Activated naive CD4-positive, alpha-beta T cell (primary cell): Measurements from ENCODE around the gene EGR4.
"Not testable (repeated sequence)": the region's sequence is repeated elsewhere in the genome, so short reads cannot be mapped to it uniquely, and the experiment has no call there.

Experiments
- DNase-seq, 4 experiments: peaks; one replicate each; lab custom pipeline; 2025; lab: John Stamatoyannopoulos, UW

The EGR4 gene

DNA sequence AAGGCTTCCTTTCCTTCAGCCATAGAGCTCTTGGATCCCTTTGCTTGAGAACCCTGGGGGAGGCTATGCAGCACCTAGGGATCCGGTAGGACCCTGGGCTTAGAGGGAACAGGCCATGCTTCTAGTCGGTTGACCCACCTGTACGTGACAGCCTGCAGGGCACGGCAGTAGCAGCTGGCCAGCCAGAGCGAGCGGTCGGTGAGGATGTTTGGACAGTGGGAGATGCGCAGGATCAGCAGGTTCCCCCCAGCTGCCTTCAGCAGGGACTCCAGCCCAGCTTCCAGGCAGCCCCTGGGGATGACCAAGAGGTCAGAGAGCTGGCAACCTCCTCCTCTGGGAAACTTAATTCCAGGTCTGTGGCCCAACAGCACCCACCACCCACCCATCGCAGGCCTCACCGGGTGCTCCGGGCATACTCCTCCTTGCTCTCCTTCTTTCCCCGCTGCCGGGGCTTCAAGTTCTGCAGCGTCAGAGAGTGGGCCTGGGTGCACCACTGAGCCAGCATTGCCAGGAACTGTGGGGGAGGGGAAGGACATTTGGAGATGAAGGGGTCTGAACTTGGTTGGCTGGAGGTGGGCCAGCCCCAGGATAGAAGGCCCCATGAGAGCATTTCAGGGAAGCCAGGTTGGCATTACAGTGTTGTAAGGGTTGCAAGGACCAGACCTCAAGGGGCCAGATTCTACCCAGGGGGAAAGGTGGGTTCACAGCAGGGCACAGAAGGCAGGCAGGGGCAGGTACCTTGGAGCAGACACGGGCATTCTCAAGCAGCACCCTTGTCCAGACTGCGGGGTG is 29.6 kb downstream of the EGR4 start:
- DNase-seq, result no peak

DNA sequence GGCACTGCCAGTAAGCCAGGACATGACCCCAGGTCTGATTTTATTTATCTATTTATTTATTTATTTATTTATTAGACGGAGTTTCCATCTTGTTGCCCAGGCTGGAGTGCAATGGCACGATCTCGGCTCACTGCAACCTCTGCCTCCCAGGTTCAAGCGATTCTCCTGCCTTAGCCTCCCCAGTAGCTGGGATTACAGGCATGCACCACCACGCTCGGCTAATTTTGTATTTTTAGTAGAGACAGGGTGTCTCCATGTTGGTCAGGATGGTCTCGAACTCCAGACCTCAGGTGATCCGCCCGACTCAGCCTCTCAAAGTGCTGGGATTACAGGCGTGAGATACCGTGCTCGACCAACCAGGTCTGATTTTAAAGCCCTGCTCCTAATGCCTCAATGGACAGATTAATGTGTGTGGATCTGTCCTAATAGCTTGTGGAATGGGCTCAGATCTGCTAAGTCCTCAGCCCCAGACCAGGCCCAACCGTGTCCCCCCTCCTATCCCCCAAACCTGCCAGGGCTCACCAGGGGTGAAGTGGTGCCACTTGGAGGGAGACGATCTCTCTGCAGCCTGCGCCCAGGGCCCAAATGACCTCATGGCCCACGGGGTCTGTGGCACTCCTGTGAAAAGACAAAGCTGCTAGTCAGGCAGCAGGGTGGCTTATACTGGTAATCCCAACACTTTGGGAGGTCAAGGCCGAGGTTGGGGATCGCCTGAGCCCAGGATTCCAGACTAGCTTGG is 30.5 kb downstream of the EGR4 start:
- not testable (repeated sequence) for DNase-seq

DNA sequence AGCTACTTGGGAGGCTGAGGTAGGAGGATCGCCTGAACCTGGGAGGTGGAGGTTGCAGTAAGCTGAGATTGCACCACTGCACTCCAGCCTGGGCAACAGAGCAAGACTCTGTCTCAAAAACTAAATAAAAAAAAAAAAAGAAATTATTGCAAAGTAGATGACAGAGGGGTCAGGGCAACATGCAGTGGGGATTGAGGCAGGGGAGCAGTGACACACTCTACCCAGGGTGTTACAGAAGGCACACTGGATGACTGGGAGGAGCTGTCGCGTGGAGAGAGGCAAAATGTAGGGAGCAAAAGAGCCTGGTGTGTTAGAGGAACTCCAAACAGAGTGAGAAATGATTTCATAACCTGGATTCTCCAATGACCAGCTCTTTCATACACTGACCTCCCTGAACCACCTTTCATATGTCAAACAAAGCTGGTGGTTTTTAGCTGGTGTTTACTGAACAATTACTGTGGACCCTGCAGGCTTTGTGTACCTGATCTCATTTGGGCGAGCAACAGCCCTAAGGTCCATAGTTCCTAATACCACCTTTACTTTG is 31.2 kb downstream of the EGR4 start:
- DNase-seq, result no peak

DNA sequence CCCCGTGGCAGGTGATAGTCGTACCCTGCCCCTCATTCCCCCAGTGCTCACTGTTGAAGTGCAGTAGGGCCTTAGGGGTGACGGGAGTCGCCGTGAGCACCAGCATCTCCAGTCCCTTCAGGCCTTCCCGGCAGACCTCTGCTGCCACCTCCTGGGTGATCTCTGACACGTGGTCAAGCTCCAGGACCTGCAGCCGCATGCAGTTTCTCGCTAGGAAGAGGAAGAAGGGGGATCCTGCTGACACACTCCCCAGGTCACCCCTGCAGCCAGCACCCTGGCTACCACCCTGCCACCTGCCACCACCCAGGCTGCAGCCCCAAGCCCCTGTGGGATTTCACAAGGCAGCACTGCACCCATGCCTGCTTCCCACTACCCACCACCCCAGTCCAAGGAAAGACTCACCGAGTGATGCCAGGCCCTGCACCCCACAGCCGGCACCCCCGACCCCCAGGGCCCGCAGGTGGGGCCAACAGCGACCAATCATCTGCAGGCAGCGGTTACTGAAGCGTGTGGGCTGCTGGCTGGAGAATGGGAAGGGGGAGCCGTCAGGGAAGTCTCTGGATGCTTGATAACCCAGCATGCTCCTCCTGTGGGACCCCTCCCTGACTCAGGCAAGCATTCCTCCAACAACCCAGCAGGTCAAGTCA is 32.9 kb downstream of the EGR4 start:
- no peak for DNase-seq

DNA sequence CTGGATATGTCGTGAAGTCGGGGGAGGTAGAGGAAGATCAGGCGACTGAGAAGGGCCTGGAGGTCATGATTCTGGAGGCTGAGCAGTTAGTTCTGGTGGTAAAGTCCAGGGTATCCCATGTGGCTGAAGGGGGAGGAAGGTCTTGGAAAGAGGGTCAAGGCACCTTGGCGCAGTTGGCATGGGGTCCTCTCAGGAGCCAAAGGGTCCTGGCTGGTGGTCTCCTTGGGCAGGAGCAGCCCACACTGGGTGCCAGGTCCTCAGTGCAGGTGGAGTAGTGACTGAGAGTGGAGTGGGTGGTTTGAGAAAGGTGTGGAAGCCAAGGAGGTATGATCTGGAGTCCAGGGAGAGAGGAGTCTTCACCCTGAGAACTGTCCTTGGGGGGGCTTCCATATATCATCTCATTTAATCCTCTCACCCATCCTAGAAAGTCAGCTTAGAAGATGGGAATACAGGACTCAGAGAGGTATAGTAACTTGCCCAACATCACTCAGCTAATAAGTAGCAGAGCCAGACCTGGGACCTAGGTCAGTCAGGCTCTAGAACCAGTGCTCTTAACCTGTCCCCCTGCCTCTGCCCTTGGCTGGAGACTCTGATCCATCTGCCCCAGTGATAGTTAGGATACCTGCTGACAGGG is 33.5 kb downstream of the EGR4 start:
- DNase-seq, result no peak

DNA sequence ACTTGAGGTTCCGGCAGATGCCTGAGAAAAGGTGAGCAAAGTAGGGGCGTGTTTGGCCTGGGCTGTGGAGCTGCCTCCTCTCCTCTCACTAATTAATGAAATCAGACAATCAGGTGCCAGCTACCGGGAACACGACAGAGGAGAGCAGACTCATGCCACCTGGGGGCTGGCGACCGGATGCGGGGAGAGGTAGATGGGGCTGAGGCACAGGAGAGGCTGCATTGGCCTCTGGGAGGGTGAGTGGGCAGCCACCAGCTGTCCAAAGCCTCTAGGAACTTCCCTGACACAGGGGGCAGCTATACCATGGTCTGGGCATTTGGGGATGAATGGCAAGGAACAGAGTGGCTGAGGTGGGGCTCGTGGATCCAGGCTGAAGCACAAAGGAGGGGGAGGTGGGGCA is 34.1 kb downstream of the EGR4 start:
- no peak for DNase-seq

DNA sequence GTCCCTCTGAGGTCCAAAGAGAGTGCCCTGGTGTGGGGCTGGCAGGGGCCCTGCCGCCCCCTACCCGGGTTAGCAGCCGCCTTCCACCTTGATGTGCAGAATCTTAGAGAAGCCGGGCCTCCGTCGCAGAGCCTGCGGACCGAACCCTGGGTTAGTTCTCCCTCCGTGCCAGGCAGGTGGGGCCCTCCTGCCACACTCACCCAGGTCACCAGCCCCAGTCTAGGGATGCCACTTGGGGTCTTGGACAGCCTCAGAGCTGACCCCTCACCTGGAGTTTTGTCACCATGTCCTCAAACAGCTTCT is 34.5 kb downstream of the EGR4 start:
- DNase-seq, result no peak

DNA sequence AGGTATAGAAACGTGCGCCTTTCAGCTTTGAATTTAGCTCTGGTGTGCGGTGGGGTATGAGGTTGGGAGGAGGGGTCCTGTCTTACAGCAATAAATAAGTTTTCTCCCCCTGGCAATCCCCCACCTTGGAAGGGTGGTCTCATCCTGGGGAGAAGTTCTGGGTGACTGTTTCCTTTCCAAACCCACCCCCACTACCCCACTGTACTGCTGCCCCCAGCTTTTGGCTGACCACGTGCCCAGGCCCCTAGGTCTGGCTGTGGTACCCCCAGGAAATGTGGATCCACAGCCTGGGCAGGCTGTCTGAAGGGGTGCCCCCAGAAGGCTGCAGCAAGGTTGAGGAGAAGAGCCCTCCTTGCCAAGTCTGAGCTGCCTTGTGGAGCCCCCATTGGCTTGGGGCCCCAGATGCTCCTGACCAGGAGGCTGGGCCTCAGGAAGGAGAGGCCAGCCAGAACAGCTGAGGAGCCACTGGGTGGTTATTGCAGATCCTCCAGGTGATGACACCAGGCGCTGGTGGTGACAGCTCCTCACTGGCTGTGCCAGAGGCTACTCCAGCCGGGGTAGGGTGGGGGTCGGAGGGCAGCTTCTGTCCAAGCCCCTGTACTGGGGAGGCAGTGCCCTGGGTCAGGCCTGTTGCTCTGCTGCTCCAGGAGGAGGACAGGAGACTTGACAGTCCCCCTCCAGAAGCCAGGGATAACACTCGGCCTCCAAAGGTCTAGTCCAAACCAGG is 35.0 kb downstream of the EGR4 start:
- no peak for DNase-seq

DNA sequence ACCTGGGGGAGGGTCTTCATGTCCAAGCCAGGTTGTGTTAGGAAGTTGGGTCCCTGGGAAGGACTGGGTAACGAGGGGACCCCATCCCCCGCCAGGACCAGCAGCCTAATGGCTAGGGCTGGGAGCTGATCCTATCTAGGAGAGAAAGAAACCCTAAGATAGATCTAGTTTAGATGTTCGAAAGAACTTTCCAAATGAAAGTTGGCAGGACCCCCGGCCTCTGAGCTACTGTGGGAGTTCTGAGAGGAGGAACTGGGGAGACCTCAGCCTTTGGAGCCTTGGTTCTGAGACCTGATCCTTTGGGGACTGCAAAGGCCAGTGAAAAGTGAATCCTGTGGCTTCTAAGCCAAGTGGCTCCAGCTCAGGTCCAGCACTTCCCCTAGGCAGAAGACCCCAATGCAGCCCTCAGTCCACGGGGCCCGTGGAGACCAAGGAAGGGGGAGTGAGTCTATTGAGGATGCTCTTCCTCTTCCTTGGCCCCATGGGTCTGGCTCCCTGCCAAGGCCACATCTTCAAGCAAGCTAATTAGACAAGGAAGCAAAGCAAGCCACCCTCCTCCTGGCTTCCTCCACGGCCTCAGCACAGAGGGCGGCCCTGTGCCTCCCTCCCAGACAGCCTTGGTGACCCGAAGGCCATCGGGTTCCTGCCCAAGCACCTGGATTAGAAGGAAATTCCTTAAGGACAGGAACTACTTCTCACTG is 35.8 kb downstream of the EGR4 start:
- peak in 1 of 4 experiments; percentile 22 for DNase-seq

DNA sequence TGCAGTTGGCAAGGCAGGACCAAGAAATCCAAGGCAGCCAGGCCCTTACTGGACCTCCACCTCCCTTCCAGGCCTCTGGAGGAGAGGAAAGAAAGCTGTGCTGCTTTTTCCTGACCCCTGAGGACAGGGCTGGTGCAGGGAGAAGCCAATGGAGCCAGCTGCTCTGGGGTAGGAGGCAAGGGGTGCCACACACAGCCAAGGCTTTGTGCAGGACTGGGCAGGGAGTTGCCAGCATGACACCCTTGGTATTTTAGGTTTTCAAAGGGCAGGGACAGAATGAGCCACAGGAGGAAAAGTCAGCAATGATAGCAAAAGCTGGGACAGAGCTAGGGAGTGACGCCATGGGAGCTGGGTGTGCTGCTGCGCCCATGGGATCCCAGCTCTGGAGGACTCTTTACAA is 36.3 kb downstream of the EGR4 start:
- DNase-seq, result no peak

DNA sequence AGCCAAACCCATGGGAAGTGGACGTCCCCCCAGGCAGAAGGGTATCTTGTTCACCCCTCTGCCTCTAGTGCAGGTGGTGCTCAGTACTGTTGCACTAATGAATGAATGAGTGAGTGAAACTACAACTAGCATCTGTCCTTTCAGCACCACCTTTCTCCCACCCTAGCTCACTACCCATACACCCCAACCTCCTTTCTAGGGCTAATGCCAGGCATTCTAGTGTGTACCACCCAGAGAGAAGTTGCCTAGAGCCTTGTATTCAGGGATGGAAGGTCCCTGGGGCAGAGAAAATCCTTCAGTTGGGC is 36.8 kb downstream of the EGR4 start:
- DNase-seq, result no peak

DNA sequence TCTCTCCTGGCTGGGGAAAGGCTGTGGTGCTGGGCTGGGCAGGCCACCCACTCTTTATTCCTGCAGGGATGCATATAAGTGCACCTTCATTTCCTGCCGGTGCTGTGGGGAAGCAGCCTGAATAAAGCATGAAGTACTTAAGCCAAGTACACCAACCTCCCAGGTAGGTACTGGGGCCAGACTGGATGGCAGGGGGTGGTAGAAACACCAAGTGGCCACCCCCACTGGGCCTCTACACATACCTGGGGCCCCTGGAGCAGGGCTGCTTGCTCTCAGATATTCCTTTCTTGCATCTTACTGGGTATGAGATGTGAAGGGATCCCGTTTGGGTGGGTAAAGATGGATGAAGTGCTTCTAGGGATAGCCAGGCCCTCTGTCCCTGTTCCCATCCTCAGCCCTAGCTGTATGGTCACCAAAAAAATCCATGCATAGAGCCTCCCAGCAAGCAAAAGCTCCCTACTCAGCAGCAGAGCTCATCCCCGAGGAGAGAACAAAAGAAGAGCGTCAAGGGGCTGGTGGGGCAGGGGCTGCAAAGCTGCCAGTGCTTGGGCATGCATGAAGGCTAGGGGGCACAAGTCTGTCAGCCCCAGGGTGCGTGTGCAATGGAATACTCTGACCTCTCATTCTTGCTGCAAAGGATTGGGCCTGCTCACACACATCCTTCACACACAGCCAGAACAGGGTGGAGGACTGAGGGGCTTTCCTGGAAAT is 37.3 kb downstream of the EGR4 start:
- DNase-seq, result no peak

DNA sequence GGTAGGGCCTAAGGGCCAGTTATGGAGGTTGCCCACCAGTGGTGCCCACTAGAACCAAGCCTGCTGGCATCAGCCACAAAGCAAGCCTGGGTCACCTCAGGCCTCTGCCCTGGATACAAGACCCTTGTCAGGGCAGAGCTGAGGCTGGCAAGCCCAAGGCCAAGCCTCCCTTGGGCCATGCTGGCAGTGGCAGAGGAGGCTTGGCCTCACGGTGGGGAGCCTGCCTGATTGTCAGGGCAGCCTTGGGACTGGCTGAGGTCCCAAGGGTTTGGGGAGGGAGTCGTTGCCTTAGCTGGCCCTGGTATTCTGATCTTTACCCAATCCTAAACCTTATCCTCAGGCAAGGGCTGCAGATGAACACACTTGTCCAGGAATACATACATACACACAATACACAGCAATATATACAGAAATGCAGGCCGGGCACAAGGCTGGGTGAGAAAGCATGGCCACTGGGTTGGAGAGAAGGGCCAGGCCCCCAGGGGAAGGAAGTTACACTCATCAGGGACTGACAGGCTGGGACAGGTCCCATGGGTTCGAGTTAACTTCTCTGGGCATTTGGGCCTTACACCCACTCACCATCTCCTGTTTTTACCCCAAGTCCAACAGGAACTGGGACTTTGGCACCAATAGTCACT is 38.2 kb downstream of the EGR4 start:
- DNase-seq, result no peak

DNA sequence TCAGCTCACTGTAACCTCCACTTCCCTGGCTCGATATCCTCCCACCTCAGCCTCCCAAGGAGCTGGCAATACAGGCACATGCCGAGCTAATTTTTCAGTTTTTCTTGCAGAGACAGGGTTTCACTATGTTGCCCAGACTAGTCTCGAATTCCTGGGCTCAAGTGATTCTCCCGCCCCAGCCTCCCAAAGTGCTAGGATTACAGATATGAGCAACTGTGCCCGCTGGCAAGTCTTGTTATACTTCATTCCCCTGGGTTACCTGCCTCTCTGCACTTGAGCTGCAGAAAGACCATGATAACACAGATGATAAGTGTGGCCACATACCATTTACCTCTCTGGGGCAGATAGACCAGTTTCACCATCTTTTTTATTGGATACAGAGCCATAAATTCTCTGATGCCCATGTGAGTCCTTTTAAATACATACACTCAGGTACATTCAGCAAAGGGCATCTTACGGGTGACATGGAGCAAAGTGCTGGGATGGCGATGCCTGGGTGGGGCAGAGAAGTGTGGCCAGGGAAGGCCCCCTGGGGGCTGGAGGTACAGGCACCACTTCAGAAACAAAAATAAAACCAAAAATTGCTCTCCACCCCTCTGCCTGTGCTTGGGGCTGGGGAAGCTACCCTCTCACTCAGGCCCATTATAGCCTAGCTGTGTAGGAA is 38.9 kb downstream of the EGR4 start:
- DNase-seq, result no peak

DNA sequence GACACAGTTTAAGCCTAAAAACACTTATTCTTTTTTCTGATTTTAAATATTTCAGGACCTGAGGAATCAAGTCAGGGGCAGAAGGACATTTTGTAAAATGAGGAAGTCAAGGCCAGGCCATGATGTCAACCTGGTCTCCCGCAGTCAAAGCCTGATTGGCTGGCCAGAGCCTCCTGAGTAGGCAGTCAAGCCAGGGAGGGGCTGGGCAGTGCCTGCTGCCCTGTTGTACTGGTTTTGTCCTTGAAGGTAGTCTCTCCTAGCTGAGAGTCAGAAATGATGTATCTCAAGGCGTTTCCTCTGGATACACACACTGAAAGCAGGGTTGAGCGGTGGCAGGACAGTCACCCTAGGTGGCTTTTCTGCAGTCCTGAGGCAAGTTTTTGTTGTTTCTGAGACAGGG is 39.4 kb downstream of the EGR4 start:
- DNase-seq, result no peak

DNA sequence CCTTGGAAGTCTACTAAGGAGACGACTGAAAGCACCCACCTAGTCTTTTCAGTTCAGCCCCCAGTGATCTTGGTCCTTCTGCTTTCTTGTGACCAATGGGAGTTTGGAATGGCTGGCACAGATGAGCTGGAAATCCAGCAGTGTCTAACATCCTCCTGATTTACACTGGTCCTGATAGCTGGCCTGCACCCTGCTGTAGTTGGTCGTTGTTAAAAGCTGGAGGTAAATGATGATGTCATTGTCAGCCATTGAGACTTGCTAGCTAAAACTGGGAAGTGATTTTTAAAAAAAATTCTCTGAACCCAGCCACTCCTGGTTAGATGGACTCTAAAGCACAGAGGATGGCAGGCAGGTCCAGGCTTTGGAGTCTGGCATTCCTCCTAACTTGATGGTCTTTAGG is 39.9 kb downstream of the EGR4 start:
- DNase-seq, result no peak

DNA sequence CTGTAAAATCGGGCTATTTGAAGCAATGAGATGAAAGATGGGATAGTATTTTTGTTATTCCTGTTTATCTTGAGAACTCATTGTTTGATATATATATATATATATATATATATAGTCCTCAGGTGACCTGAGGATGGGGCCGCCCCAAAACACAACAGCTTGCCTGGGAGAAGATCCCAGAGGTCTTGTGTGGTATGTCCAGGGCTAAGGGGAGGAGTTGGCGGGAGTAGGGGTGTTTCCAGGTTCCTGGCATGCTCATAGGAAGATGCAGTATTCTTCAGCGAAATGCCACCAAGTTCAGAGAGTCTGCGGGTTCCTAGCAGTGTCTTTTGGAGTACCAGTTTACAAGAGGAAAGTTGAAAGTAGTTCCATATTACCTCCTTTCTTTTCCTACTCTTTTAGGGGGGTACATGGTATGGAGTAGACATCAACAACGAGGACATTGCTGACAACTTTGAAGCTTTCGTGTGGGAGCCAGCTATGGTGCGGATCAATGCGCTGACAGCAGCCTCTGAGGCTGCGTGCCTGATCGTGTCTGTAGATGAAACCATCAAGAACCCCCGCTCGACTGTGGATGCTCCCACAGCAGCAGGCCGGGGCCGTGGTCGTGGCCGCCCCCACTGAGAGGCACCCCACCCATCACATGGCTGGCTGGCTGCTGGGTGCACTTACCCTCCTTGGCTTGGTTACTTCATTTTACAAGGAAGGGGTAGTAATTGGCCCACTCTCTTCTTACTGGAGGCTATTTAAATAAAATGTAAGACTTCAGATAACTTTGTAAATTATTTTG is 40.9 kb downstream of the EGR4 start:
- DNase-seq, result no peak

DNA sequence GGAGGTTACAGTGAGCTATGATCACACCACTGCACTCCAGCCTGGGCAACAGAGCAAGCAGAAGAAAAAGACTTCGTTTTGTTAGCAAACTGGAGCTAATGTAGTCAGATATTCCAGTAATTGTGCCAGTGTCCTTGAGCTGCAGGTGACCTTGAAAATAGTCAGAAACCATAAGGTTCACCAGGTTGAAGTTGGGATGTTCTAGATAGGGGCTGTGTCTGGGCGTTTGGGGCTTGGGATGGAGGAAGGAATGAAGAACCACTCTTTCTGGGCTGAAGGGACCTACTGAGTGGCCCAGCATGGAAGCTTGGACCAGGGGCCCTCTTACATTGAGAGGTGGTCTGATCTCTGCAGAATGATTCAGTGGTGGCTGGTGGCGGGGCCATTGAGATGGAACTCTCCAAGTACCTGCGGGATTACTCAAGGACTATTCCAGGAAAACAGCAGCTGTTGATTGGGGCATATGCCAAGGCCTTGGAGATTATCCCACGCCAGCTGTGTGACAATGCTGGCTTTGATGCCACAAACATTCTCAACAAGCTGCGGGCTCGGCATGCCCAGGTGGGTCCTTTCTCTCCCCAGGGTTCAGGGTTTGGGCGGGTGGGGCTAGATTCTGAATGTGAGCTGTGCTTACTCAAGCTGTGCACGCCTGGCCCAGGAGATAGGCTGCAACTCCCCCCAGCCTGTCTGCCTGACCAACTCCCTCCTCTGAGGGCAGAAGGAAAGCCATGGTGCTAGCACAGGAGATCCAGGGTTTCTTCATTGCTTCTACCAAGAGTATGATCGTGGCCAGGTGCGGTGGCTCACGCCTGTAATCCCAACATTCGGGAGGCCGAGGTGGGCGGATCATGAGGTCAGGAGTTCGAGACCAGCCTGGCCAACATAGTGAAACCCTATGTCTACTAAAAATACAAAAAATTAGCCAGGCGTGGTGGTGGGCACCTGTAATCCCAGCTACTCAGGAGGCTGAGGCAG is 42.2 kb downstream of the EGR4 start:
- no peak for DNase-seq
